Measurements from ENCODE around the gene PLEKHF1. TPM values are rescaled to one million over a fixed set of nuclear protein-coding genes. Genes with fewer than 3 reads are reported as not detected.
A peak's percentile ranks its signal among the peaks of the same experiment; 100 is the strongest.

The PLEKHF1 gene
- total RNA-seq (2014; rRNA removed; shearing (Covaris generic)): 16.0 and 25.1 TPM in 2 replicates
- 10.1 and 12.1 TPM in 2 replicates for polyA plus RNA-seq (2016; fragmentation: Nextera tagmentation; extraction: Ambion mirVana)
- long read RNA-seq, transcript PLEKHF1-201 (2 exons, 2,084 nt): major isoform, 16 of 21 reads
- long read RNA-seq, partial matches to known transcripts: 3 of 21 reads
- long read RNA-seq, other reads (novel, unspliced or antisense): 1 of 21 reads

GRCh38 chr19:29665215-29665825 is at the start of gene PLEKHF1:
PLEKHF1 (plus strand) TSS chr19:29665461; CDS start chr19:29673840, 8,379 bp downstream.
- Histone ChIP-seq H4K20me1 (replicated peaks; ENCODE audit: insufficient read depth) (no peaks in the 10 kb centered on the region; the same call in none of the 2 replicates), H3K4me1 (ENCODE audit: insufficient read depth) (peaks cover 10% of the 10 kb centered on the region), H3K27me3 (ENCODE audit: insufficient read depth) (no peaks in the 10 kb centered on the region), H2AFZ (0 out of 2 replicates have a peak within 1 kb of the TSS, but pooled peaks have one; percentile 32), H3K9me2 (ENCODE audit: insufficient read depth) (no peaks in the 10 kb centered on the region), H3F3A (replicated peaks; ENCODE audit: low read depth) (0 out of 2 replicates have a peak, but pooled peaks cover 7% of the 10 kb centered on the region), H3K36me3 (ENCODE audit: insufficient read depth) (no peaks in the 10 kb centered on the region), H3K27ac (ENCODE audit: low read depth) (peak within 1 kb of the TSS; percentile 75), H3K79me2 (replicated peaks; ENCODE audit: insufficient read depth) (peaks cover 29% of the 10 kb centered on the region), H3K4me3 (peak within 1 kb of the TSS; percentile 88), H3K4me2 (peak within 1 kb of the TSS; percentile 89)
- H3K27ac Mint-ChIP-seq: no peak within 1 kb of the TSS
- peaks cover 3% of the 10 kb centered on the region; the same call in 2 of the 3 replicates for H3K36me3 Mint-ChIP-seq (ENCODE audit: low read depth)
- DNase-seq (ENCODE audit: low spot score) (peak; percentile 89), ATAC-seq (peak; percentile 80)
- peak; percentile 47 for TF ChIP-seq POLR2AphosphoS5 (IDR thresholded peaks at IDR 0.05; ENCODE audit: low read depth)
- no peak for TF ChIP-seq STAT1 (IDR thresholded peaks at IDR 0.05; ENCODE audit: unreplicated experiment)
- TF ChIP-seq REST (IDR thresholded peaks at IDR 0.05; ENCODE audit: unreplicated experiment): no peak
- no peak for TF ChIP-seq ETS1 (IDR thresholded peaks at IDR 0.05)
- peaks cover 34% of the 10 kb centered on the region for H3K4me1 Mint-ChIP-seq
- peaks cover 11% of the 10 kb centered on the region for H3K27me3 Mint-ChIP-seq (ENCODE audit: insufficient read depth, low read depth, poor library complexity)
- peak within 1 kb of the TSS; percentile 78 for H3K4me3 Mint-ChIP-seq
- H3K9me3 Mint-ChIP-seq: no peaks in the 10 kb centered on the region

GRCh38 chr19:29615891-29616425 is 49.3 kb upstream of the PLEKHF1 start:
- Histone ChIP-seq H3K4me3 (no peak overlapping the region), H3K36me3 (ENCODE audit: insufficient read depth) (no peaks in the 10 kb centered on the region), H3K27me3 (ENCODE audit: insufficient read depth) (no peaks in the 10 kb centered on the region), H3K27ac (ENCODE audit: low read depth) (no peak overlapping the region), H2AFZ (no peak overlapping the region), H3K4me1 (ENCODE audit: insufficient read depth) (no peaks in the 10 kb centered on the region), H3K9me2 (ENCODE audit: insufficient read depth) (no peaks in the 10 kb centered on the region), H3K79me2 (replicated peaks; ENCODE audit: insufficient read depth) (no peaks in the 10 kb centered on the region), H3F3A (replicated peaks; ENCODE audit: low read depth) (no peaks in the 10 kb centered on the region), H3K4me2 (no peak overlapping the region), H4K20me1 (replicated peaks; ENCODE audit: insufficient read depth) (no peaks in the 10 kb centered on the region)
- Mint-ChIP-seq H3K9me3 (no peaks in the 10 kb centered on the region), H3K27me3 (ENCODE audit: insufficient read depth, low read depth, poor library complexity) (peaks cover 2% of the 10 kb centered on the region), H3K27ac (peak overlapping the region; percentile 40; the same call in 1 of the 2 replicates), H3K36me3 (ENCODE audit: low read depth) (peaks cover 40% of the 10 kb centered on the region), H3K4me3 (no peak overlapping the region; the same call in 2 of the 3 replicates), H3K4me1 (no peaks in the 10 kb centered on the region)
- ATAC-seq (no peak), DNase-seq (ENCODE audit: low spot score) (no peak)
- TF ChIP-seq POLR2AphosphoS5 (IDR thresholded peaks at IDR 0.05; ENCODE audit: low read depth) (no peak), REST (IDR thresholded peaks at IDR 0.05; ENCODE audit: unreplicated experiment) (no peak)

All from GM23338 (cell line).